IPS-11a (cell line): ENCODE data around the gene UGT1A5.

Experiments
- H3K4me3 ChIP-seq: one replicate; pipeline ENCODE4 v1.5.1; 2013; ENCODE audit warnings: low read depth, low read length, control low read depth

UGT1A5 gene

GRCh38 chr2:233712611-233713261 lies at the start of gene UGT1A5:
TSS of gene UGT1A5 (plus strand) at chr2:233712907. CDS start at chr2:233712992, 85 bp downstream.
- H3K4me3 ChIP-seq = no peak within 1 kb of the TSS

- H3K4me3 ChIP-seq = no peak overlapping the region
These were observed 48.8 kb upstream of the UGT1A5 start for GRCh38 chr2:233663911-233664310.

GRCh38 chr2:233668605-233669260 lies 44.0 kb upstream of the UGT1A5 start:
- H3K4me3 ChIP-seq = no peak overlapping the region

GRCh38 chr2:233671290-233672161 lies 41.2 kb upstream of the UGT1A5 start, which contains the start of gene UGT1A9:
TSS of gene UGT1A9 (plus strand) at chr2:233671898. CDS start at chr2:233671935, 37 bp downstream.
- H3K4me3 ChIP-seq = no peak within 1 kb of the TSS

DNA sequence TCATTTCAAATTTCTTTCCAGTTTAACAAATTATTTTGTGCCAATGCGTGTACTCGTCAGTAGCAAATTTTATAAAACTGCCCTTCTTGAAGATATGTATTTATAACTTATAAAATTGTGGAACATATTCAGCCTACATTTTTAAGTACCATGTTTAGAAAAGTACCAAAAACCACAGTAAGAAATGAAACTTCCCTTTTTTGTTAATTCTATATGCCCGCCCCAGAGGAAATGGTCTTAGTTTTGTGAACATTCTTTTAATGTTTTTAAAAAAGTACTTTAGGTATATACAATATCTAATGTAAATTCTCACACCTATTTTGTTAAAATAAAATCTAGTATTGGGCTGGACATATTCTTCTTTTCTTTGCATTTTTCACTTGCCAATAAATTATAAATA lies 39.8 kb upstream of the UGT1A5 start:
- no peak overlapping the region for H3K4me3 ChIP-seq

- H3K4me3 ChIP-seq = no peak overlapping the region
These were observed 38.8 kb upstream of the UGT1A5 start for GRCh38 chr2:233673896-233674295.

GRCh38 chr2:233674314-233674713 lies 38.4 kb upstream of the UGT1A5 start:
- no peak overlapping the region for H3K4me3 ChIP-seq

DNA sequence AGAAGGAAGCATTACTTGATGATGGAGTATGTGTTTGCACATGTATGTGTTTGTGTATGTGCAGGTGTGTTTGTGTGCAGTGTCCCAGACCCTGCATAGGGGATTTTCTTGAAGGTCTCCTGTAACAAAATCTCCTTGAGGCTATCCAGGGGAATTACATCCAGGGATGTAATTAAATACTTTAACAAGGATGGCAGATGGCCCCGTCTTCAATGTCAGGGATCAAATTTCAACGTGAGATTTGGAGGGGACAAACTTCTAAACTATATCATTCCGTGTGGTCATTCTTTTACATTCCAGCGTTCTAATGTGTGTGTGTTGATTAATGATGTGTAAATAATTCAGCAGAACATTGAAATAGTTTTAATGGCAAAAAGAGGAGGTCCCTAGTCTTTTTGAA lies 37.7 kb upstream of the UGT1A5 start:
- H3K4me3 ChIP-seq = no peak overlapping the region

DNA sequence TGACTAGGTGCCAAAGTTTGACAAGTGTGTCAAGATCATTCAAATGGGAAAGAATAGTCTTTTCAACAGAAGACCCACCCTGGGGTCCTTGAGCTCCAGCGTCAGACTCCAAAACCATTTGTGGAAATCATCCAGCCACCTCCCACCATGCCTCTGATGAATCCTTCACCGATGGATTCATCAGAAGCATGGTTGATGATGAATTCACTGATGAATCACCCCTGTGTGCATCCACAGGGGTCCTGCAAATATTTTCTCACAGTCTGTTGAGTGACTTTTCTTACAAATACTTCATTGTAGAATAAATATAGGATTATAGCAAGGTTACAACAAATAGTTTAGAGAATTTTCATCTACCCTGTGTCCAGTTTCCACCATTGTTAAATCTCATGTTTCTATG lies 36.7 kb upstream of the UGT1A5 start:
- H3K4me3 ChIP-seq = no peak overlapping the region

DNA sequence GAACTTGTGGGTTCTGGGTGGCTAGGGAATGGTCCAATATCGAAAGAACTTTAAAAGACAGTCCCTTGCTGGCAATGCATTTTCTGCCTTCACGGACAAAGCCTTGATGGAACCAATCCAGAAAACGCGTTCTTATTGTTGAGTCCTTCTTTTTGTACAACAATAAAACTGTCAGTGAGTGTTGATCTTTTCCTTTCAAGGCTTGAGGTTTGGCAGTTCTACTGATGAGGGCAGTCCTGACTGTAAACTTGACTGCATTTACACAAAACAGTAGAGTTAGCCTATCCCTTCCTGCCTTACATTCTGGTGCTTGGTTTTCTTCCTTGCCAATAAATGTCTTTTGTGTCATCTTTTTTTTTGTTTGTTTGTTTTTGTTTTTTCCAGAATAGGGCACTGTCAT lies 33.5 kb upstream of the UGT1A5 start:
- H3K4me3 ChIP-seq = no peak overlapping the region

DNA sequence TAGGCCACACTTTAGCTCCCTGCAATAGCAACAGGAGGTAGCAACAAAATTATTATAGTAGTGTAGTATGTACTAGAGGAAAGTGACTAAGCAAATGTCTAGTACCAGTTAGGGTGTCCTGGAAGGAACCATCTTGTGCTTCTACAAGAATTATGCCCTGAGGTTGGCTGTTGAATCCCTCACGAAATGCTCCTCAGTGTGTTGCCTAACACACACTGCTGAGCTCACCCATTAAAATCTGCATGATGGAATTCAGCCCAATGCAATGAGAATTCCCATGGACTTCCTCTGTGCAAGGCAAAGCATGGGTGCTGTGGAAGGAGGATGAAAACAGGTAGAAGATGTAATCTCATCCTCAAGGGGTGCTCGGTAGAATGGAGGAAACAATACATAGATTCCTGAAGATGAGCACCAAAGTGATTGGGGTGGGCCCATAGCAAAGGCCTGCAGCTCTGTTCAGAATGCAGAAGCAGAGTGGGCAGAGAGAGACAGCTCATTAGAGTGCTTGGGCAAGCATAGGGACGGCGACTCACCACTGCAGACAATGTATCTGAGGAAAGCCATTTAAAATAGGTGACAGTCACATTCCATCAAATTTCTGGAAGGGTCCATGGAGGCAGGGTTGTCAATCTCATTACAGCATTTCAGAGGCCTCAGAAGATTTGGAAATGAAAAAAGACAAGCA lies 32.2 kb upstream of the UGT1A5 start:
- no peak overlapping the region for H3K4me3 ChIP-seq

DNA sequence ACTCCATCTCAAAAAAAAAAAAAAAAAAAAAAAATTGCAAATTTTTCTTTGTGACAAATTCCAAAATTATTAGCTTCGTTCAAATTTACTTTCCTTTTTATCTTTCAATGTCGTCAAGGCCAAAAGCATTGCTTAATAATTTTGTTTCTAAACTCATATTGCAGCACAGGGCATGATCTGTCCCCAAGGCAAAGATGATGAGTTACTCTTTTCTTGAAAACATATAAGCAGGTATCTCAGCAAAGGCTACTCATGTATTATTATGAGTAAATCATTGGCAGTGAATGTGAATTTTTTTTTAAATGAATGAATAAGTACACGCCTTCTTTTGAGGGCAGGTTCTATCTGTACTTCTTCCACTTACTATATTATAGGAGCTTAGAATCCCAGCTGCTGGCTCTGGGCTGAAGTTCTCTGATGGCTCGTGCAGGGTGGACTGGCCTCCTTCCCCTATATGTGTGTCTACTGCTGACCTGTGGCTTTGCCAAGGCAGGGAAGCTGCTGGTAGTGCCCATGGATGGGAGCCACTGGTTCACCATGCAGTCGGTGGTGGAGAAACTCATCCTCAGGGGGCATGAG lies 31.1 kb upstream of the UGT1A5 start, which contains the start of gene UGT1A7:
UGT1A7 (plus strand) TSS at position 381 of the 579 bp plus-strand sequence; CDS start at position 418, 37 bp downstream.
- no peak within 1 kb of the TSS for H3K4me3 ChIP-seq

DNA sequence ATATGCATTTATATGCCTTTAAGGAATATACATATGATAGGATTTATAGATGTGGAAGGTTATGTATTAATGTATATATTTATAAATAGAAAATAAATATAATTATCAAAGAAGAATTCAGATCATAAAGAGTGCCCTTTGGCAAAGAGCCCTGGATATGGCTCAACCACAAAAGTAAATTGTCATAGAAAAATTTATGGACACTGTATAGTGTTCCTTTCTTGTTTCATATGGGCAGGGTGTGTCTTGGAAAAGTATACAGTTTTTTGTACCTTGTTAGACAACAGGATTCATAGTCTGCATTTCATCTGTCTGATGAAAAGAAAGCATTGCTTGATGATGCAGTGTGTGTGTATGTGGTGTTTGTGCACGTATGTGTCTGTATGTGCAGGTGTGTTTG lies 28.1 kb upstream of the UGT1A5 start:
- no peak overlapping the region for H3K4me3 ChIP-seq

DNA sequence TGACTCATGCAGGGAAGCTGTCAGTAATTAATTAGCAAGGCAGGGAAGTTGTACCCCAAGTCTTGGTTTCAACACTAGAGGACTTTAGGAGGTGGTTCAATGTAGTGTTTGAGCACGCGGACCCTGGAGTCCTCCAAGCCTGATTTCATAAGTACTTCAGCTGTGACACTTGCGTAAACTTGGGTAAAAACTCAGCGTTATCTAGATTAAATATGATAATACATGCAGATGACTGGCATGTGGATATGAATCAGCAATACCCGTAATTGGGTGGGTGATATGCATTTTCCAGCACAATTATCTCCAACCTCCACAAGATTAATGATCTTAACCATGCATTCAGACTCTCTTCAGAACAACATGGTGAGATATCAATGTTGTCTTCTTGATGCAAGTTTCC lies 25.8 kb upstream of the UGT1A5 start:
- no peak overlapping the region for H3K4me3 ChIP-seq

- H3K4me3 ChIP-seq = no peak overlapping the region
These were observed 24.4 kb upstream of the UGT1A5 start for GRCh38 chr2:233688341-233688740.

DNA sequence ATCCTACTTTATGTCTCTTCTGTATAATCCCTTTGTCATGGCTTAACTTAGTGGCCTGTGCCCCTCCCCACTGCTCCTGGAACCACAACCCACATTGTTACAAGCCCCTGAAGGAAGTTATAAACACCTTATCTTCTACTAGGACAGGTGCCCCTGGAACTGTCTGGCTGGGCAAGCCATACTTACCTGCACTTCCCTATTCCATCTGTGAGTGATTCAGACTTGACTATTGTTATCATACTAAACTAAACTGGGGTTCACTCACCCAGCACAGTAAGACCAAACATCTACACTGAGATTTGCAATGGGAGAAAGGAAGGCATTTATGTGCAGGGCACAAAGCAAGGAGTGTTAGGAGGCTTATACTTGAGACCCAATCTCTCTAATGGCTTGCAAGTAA lies 23.7 kb upstream of the UGT1A5 start:
- H3K4me3 ChIP-seq = no peak overlapping the region

- H3K4me3 ChIP-seq = no peak overlapping the region
These were observed 23.2 kb upstream of the UGT1A5 start for GRCh38 chr2:233689501-233689900.

GRCh38 chr2:233690444-233690843 lies 22.3 kb upstream of the UGT1A5 start:
- H3K4me3 ChIP-seq = no peak overlapping the region

GRCh38 chr2:233691443-233692433 lies 21.0 kb upstream of the UGT1A5 start:
- no peak overlapping the region for H3K4me3 ChIP-seq
